Retinal pigment epithelial cell (primary cell): ENCODE results near the gene CMIP.

Experiments
- DNase-seq: peaks from one replicate; pipeline ENCODE4 v3.0.0-alpha.2; 2010; ENCODE audit warnings: low read depth
- H3K4me3 ChIP-seq: 2 replicates; pipeline ENCODE4 v1.5.1; 2011; ENCODE audit warnings: mild to moderate bottlenecking, low read length, control low read depth, moderate library complexity
- TF ChIP-seq, protein P1 (sequence below): conservative IDR thresholded peaks from 2 replicates; pipeline ENCODE4 v1.5.1; 2011; ENCODE audit warnings: low read depth, low read length, control low read depth, inconsistent platforms

Gene CMIP

DNA sequence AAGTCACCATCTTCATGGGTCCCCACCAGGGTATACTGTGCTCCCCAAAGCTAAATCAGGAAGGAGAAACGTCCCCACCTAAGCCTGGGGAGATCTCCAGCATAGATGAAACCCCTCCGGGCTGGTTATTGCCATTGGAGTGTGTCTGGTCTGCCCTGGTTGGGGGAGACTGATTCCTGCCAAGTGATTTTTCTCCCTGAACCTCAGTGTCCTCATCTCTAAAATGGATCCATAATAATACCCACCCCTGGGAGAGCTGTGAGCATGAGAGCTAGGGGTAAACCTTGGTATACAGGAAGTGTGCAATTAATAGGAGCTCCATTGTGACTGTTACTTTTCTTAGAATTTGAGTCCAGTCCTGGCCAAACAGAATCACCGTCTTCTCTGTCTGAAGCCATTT is 111.1 kb downstream of the CMIP start:
- no peak for DNase-seq
- no peak overlapping the region for H3K4me3 ChIP-seq
- TF ChIP-seq, protein P1, sequence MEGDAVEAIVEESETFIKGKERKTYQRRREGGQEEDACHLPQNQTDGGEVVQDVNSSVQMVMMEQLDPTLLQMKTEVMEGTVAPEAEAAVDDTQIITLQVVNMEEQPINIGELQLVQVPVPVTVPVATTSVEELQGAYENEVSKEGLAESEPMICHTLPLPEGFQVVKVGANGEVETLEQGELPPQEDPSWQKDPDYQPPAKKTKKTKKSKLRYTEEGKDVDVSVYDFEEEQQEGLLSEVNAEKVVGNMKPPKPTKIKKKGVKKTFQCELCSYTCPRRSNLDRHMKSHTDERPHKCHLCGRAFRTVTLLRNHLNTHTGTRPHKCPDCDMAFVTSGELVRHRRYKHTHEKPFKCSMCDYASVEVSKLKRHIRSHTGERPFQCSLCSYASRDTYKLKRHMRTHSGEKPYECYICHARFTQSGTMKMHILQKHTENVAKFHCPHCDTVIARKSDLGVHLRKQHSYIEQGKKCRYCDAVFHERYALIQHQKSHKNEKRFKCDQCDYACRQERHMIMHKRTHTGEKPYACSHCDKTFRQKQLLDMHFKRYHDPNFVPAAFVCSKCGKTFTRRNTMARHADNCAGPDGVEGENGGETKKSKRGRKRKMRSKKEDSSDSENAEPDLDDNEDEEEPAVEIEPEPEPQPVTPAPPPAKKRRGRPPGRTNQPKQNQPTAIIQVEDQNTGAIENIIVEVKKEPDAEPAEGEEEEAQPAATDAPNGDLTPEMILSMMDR: no peak

DNA sequence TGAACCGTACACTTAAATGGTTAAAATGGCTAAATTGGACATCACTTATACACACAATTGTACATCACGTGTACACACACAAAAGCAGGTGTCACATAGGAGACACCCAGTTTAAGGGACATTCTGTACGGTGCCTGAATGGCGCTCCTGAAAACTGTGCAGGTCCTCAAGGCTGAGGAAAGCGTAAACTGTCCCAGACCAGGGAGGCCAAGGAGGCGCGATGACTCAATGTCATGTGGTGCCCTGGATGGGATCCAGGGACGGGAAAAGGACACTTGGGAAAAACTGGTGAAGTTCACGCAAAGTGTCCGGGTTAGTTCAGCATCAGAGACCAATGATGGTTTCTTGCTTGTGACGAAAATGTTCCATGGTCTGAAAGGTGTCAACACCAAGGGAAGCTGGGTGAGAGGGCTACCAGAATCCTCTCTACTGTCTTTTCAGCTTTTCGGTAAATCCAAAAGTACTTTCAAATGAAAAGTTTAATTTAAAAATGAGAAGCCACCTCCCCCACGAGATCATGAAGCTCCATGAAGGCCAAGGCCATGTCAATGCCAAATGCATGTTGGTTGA is 112.2 kb downstream of the CMIP start:
- TF ChIP-seq, protein P1: no peak
- no peak for DNase-seq
- no peak overlapping the region for H3K4me3 ChIP-seq

DNA sequence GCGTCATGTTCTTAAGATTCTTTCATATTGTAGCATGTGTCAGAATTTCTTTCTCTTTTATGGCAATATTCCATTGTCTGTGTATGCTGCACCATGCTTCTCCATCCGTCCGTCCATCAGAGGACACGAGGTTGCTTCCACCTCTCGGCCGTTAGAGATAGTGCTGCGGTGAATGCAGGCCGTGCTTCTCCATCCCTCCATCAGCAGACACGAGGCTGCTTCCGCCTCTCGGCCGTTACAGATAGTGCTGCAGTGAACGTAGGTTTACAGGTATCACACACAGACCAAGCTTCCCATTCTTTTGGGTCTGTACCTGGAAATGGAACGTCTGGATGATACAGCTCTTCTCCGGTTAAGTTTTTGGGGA is 113.5 kb downstream of the CMIP start:
- no peak for DNase-seq
- no peak overlapping the region for H3K4me3 ChIP-seq
- TF ChIP-seq, protein P1: no peak

DNA sequence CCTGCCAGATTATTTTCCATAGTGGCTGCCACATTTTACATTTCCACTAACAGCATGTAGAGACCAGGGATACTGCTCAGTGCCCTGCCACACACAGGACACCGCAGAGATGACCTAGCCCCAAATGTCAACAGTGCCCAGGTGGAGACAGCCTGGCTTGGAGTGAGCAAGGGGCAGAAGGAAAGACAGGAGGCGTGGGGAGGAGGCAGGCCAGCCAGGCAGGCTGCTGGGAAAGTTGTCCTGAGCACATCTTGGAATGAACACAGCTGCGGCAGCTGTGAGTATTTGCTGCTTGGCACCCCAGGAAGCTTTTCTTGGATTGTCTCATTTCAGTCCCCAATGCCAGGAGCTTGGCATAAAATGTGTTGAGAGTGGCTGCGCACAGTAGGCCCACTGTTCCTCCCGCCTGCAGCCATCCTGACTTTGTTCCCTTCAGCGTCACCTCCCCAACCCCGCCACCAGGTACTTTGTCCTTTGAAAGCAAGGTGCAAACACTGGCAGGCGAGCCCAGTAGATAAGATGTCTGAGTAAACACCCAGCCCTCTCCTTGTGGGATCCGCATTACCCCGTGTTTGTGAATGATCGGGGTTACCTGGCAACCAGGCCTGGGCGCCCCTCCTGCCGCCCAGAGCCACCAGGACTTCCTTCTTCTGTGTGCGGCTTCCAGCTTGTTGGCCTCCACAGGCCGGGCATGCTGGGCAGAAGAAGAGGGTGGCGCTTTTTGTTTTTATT is 114.0 kb downstream of the CMIP start:
- no peak overlapping the region for H3K4me3 ChIP-seq
- DNase-seq: no peak
- TF ChIP-seq, protein P1: no peak

DNA sequence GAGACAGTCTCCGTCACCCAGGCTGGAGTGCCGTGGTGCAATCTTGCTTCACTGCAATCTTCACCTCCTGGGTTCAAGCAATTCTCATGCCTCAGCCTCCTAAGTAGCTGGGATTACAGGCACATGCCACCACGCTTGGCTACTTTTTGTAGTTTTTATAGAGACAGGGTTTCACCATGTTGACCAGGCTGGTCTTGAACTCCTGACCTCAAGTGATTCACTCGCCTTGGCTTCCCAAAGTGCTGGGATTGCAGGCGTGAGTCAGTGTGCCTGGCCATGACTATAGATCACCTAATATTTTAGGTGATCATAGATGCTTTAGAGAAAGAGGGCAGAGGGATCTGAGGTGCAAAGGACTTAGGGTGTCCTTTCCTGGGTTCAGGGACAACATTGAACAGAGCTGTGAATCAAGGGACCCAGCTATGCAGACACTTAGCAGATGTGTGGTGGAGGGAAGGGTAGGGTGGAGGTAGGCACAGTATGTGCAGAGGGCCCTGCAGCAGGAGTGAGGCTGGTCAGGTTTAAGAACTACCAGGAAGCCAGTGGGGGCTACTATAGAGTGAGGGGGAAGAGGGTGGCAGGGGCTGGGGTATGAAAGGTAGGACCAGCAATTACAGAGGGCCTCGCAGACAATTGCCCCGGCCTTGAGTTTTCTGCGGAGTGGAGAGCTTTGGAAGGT is 116.5 kb downstream of the CMIP start:
- TF ChIP-seq, protein P1: no peak
- H3K4me3 ChIP-seq: no peak overlapping the region
- DNase-seq: no peak

DNA sequence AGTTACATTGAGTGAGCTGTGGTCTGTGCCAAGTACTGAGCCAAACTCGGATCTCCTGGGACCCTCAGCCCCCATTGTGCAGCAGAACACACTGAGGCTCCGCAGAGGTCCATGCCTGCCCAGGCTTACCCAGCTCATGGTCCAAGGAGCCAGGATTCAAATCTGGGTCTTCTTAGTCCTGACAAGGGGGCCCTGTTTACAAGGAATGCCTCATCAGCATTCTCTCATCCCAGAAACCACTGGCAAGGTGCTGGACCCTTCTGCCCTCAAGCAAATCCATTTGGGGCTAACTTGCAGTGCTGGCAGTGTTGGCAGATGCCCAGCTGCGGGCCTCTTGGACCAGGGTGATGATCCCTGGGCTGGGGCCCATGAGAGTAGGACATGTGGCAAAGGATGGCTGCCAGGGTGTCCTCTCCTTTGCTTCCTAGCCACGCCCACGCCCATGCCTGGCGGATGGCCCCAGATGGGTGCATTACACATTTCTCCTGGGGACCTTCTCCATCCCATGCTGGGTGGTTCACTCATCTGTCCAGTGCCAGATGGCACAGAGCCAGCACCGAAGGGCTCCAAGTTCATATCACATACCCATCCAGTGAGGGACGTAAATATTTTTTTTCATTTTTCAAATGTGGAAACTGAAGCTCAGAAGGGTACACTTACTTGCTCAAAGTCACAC is 117.7 kb downstream of the CMIP start:
- DNase-seq: no peak
- H3K4me3 ChIP-seq: no peak overlapping the region
- TF ChIP-seq, protein P1: no peak
